AG09319 (cell line): ENCODE results near the gene GALNT11.
"Not testable (repeated sequence)": the region's sequence is repeated elsewhere in the genome, so short reads cannot be mapped to it uniquely, and the experiment has no call there.

Experiments used
- DNase-seq: peaks from one replicate; pipeline ENCODE4 v3.0.0-alpha.2; 2010; ENCODE audit warnings: low read depth; ENCODE audit errors: extremely low read depth
- CTCF ChIP-seq: IDR thresholded peaks from 2 replicates; pipeline ENCODE4 v1.5.1; 2011; ENCODE audit warnings: low read depth, mild to moderate bottlenecking, inconsistent platforms, low read length, moderate library complexity

GALNT11 gene

GRCh38 chr7:152035817-152036216, 10.3 kb downstream of the GALNT11 start:
- no peak for DNase-seq
- TF ChIP-seq CTCF: no peak

- not testable (repeated sequence) for DNase-seq
Observed at GRCh38 chr7:152038410-152038809, 12.9 kb downstream of the GALNT11 start.

- DNase-seq: not testable (repeated sequence)
Observed at GRCh38 chr7:152043086-152043485, 17.6 kb downstream of the GALNT11 start.

GRCh38 chr7:152044909-152045308, 19.4 kb downstream of the GALNT11 start:
- not testable (repeated sequence) for DNase-seq

- TF ChIP-seq CTCF: no peak
- DNase-seq: no peak
Observed at GRCh38 chr7:152046531-152046930, 21.1 kb downstream of the GALNT11 start.

DNA sequence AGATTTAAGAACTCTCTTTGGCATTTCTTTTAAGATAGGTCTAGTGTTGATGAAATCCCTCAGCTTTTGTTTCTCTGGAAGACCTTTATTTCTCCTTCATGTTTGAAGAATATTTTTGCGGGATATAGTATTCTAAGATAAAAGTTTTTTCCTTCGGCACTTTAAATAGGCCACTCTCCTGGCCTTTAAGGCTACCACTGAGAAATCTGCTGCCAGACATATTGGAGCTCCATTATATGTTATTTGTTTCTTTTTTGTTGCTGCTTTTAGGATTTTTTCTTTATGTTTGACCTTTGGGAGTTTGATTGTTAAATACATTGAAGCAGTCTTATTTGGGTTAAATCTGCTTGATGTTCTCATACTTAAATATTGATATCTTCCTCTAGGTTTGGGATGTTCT, 22.6 kb downstream of the GALNT11 start:
- no peak for TF ChIP-seq CTCF
- no peak for DNase-seq

GRCh38 chr7:152050547-152050971, 25.1 kb downstream of the GALNT11 start:
- TF ChIP-seq CTCF: no peak
- peak; percentile 19 for DNase-seq

DNA sequence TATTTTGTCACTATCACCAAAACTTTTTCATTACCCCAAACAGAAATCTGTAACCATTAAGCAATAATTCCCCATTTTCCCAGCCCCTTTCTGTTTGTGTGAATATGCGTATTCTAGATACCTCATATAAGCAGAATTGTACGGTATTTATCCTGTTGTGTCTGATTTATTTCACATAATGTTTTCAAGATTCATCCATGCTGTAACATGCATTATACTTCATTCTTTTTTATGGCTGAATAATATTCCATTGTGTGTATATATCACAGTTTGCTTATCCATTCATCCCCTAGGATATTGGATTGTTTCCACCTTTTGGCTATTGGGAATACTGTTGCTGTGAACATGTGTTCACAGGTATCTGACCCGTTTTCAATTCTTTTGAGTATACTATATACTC, 26.5 kb downstream of the GALNT11 start:
- DNase-seq: no peak
- no peak for TF ChIP-seq CTCF

DNA sequence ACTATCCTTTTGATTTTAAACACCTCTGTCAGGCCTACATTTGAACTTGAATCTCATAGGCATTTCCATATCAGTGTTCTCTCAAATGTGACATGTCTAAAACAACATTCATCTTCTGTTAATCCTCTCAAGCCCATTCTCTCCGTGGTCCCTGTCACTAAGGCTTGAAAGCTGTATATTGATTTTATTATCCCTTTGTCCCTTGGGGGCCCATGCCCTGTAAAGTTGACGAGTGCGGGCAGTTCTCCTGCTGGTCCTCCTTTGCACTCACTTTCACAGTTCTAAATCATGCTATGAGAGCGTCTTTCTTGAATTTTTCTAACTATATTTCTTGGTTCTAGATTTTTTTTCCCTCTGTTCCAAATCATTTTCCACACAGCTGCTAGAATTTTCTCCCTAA, 27.3 kb downstream of the GALNT11 start:
- no peak for DNase-seq
- TF ChIP-seq CTCF: no peak
